Activated T-cell treated with anti-CD3 and anti-CD28 coated beads, Interleukin-2, amount 50 U/mL, for 72 hours (primary cell): Measurements from ENCODE around the gene ABCB7. TPM values are rescaled to one million over a fixed set of nuclear protein-coding genes. Genes with fewer than 3 reads are reported as not detected.
A peak's percentile ranks its signal among the peaks of the same experiment; 100 is the strongest.
"Not testable (repeated sequence)": the region's sequence is repeated elsewhere in the genome, so short reads cannot be mapped to it uniquely, and the experiment has no call there.

Experiments used
- ATAC-seq, 2 donors: fragments of 150-1000 bp; cut with Tn5 transposase; replicated peaks in 1 of 2; 2 replicates each; pipeline ENCODE4 v1.10.0; 2021; ENCODE audit warnings: moderate library complexity in 2 of 2, mild to moderate bottlenecking in 1 of 2
- DNase-seq, 2 donors: peaks; one replicate each; pipeline ENCODE4 v3.0.0; 2021 to 2022; ENCODE audit warnings: mixed read lengths in 1 of 2
- H3K27ac Mint-ChIP-seq: one replicate; pipeline ENCODE4 v1.8.0; 2022; ENCODE audit warnings: mild to moderate bottlenecking, moderate library complexity, mixed read lengths
- H3K27me3 Mint-ChIP-seq: one replicate; pipeline ENCODE4 v1.8.0; 2022; ENCODE audit warnings: low read depth, mixed read lengths
- H3K36me3 Mint-ChIP-seq, 2 donors: one replicate each; pipeline ENCODE4 v1.8.0; 2022; ENCODE audit warnings: mixed read lengths in 2 of 2, mild to moderate bottlenecking in 1 of 2; ENCODE audit not compliant: insufficient read depth in 2 of 2
- H3K4me1 Mint-ChIP-seq: one replicate; pipeline ENCODE4 v1.8.0; 2022; ENCODE audit warnings: low read depth, mixed read lengths
- H3K4me3 Mint-ChIP-seq, 2 donors: one replicate each; pipeline ENCODE4 v1.8.0; 2022; ENCODE audit warnings: mild to moderate bottlenecking in 2 of 2, mixed read lengths in 2 of 2, moderate library complexity in 2 of 2
- H3K9me3 Mint-ChIP-seq, 2 donors: one replicate each; pipeline ENCODE4 v1.8.0; 2022; ENCODE audit warnings: mixed read lengths in 2 of 2
- total RNA-seq, 2 donors: library from RNA; stranded (reverse); gene quantifications; one replicate each; pipeline ENCODE4 v1.2.3, GENCODE V29; 2022

Gene ABCB7
- total RNA-seq, 2 donors from 2014 or later = 44.0 to 53.2 TPM

DNA sequence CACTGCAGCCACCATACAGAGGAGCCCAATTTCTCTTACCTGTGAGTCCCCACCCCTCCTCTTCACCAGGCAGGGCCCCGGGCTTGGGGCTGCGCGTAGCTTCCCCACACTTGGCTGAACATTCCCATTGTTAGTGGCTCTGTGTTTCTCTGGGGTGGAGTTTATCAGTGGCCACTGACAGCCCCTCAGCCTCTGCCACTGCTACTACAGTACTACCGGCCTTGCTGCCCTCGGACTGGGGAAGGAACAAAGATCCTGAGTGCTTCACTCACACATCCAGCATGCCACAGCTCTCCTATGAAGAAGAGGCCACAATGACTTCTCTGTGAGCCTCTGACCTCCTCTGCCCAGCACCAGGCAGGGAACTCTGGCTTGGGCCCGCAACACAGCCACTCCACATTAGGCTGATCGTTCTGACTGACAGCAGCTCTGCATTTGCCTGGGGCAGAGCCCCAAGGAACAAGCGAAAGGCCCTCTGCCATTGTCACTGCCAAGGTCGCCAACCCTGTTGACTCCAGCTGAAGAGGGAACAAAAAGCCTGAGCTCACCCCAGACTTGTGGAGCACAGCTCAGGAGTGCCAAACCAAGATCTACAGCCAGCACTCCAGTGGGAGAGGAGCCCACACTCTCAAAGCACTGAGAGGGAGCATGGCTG lies 24.0 kb downstream of the ABCB7 start:
- Mint-ChIP-seq H3K27me3 (peaks cover 12% of the 10 kb centered on the region), H3K9me3 (peaks cover 3 to 4% of the 10 kb centered on the region in 2 donors), H3K27ac (no peak overlapping the region), H3K4me3 (no peak overlapping the region), H3K4me1 (peaks cover 32% of the 10 kb centered on the region), H3K36me3 (peaks cover 2 to 12% of the 10 kb centered on the region in 2 donors)
- DNase-seq (no peak), ATAC-seq (no peak)

DNA sequence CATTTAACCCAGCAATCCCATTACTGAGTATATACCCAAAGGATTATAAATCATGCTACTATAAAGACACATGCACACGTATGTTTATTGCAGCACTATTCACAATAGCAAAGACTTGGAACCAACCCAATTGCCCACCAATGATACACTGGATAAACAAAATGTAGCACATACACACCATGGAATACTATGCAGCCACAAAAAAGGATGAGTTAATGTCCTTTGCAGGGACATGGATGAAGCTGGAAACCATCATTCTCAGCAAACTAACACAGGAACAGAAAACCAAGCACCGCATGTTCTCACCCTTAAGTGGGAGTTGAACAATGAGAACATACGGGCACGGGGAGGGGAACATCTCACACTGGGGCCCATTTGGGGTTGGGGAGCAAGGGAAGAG lies 27.0 kb downstream of the ABCB7 start:
- H3K36me3 Mint-ChIP-seq, H3K27me3 Mint-ChIP-seq, H3K9me3 Mint-ChIP-seq, H3K4me3 Mint-ChIP-seq, DNase-seq, ATAC-seq, H3K27ac Mint-ChIP-seq: not testable (repeated sequence)
- peaks cover 17% of the 10 kb centered on the region for H3K4me1 Mint-ChIP-seq

DNA sequence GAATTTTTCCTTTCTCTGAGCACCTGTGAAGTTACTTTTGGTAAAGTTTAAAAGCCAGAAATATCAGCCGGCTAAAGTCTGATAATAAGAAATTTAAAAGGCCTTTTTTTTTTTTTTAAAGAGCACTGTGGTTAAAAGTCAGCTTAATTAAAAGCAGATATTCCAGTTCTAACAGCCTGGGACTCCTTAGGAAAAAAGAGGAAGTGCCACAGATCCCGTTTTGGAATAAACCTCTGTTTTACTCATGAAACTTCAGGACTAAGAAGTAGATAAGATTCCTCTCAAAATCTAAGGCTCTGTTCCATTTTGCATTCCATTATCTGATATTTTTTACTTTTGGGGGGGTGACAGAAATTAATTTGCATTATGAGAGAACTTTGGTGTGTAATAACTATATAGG lies 37.8 kb downstream of the ABCB7 start:
- Mint-ChIP-seq H3K36me3 (peaks cover 2 to 3% of the 10 kb centered on the region in 2 donors), H3K4me1 (no peaks in the 10 kb centered on the region), H3K27ac (no peak overlapping the region), H3K9me3 (peaks cover 0 to 2% of the 10 kb centered on the region in 2 donors), H3K4me3 (no peak overlapping the region), H3K27me3 (peaks cover 11% of the 10 kb centered on the region)
- ATAC-seq = no peak
- no peak for DNase-seq

DNA sequence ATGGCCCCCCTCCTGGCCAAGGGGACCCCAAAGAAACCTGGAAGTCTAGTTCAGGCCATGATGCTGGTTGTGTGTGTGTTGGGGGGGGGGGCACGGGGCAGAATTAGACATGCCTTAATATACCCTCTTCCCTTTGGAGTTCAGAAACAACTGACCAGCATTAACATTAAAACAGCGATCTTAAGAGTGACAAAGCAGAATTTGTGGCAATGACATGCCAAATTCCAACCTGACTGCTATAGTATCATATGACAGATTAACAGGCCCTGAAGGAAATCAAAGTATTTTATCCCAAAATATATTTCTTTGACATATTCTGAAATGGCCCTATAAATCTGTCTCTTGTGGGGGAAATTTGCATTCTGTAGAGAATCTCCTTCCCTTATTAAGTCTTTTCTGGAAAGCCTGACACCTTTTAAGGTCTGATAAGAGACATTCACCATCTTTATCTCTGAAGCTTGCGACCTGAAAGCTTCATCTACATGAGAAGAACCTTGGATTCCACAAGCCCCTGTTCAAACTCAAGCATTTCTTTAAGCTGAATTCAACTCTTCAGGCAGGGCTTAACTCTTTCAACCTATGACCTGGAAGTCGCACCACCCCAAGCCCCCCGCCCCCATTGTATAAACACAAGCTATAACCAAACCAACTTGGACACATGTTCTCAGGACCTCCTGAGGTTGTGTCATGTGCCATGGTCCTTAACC lies 40.2 kb downstream of the ABCB7 start:
- Mint-ChIP-seq H3K4me3 (no peak overlapping the region), H3K27me3 (peaks cover 11% of the 10 kb centered on the region), H3K36me3 (peaks cover 0 to 1% of the 10 kb centered on the region in 2 donors), H3K4me1 (no peaks in the 10 kb centered on the region), H3K9me3 (no peaks in the 10 kb centered on the region), H3K27ac (no peak overlapping the region)
- DNase-seq = no peak
- ATAC-seq = no peak

DNA sequence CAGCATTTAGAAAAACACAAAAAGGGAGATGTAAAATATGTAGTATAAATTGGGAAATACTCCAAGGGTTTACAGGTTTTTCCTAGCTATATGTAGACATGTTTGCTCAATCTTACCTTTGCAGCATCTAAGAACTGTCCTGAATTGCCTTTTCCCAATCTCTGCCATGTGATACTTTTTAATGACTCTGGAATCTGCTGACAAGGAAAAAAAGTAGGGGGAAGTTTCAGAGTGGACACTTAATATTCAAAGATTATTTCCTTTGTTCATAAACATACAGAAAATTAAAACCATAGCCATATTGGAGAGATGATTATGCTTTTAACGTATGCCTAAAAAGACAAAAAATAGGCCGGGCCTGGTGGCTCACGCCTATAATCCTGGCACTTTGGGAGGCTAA lies 41.4 kb downstream of the ABCB7 start:
- no peak for ATAC-seq
- peaks cover 0 to 1% of the 10 kb centered on the region in 2 donors for H3K36me3 Mint-ChIP-seq

DNA sequence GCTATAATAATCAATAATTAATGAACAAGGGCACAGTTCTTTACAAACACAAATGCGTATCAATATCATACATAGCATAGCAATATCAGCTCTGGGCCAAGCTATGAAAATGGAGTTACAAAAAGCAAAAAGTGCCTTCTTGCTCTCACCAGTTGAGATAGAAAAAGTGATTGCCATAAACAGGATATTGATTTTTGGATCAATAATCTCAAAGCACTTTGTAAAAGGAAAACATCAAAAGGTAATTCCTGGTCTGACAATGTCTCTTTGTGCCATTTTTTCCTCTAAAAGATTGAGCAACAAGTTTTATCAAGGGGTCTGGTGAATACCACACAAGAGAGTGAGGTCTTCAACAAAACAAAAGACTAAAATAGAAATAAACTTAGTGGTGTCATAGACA lies 42.4 kb downstream of the ABCB7 start:
- Mint-ChIP-seq H3K27me3 (peaks cover 9% of the 10 kb centered on the region), H3K36me3 (no peaks in the 10 kb centered on the region), H3K4me3 (no peak overlapping the region), H3K9me3 (no peaks in the 10 kb centered on the region), H3K4me1 (no peaks in the 10 kb centered on the region), H3K27ac (no peak overlapping the region)
- no peak for ATAC-seq
- no peak for DNase-seq

More for the DNA sequence above, 41.4 kb downstream of the ABCB7 start:
- H3K4me1 Mint-ChIP-seq = no peaks in the 10 kb centered on the region
- H3K27me3 Mint-ChIP-seq = peaks cover 11% of the 10 kb centered on the region
- no peak overlapping the region for H3K4me3 Mint-ChIP-seq
- no peak for DNase-seq
- no peaks in the 10 kb centered on the region for H3K9me3 Mint-ChIP-seq
- no peak overlapping the region for H3K27ac Mint-ChIP-seq

DNA sequence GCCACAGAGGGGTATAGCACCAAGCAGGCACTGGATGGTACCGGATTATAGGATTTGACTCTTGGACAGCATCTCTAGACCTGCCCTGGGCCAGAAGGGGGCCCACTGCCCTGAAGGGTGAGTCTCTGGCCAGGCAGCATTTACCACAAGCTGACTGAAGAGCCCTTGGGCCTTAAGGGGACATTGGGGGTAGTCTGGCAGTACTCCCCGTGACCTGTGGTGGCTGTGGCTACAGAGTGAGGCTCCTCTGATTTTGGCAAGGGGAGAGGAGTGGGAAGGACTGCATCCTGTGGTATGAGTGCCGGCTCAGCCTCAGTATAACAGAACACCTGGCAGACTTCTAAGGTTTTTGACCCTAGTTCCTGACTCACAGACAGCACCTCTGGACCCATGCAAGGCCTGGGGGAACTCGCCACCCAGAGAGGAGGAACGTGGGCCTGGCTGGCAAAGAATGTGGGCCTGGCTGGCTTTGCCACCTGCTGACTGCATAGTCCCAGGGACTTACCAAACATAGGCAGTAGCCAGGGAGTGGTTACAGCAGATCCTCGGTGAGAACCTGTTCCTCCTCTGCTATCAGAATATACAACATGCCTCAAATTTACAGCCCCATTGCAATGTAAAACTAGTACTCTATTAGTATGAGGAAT lies 48.1 kb downstream of the ABCB7 start:
- Mint-ChIP-seq H3K4me1 (peaks cover 7% of the 10 kb centered on the region), H3K27me3 (peaks cover 15% of the 10 kb centered on the region), H3K4me3 (no peak overlapping the region), H3K9me3 (peaks cover 0 to 1% of the 10 kb centered on the region in 2 donors), H3K36me3 (peaks cover 0 to 12% of the 10 kb centered on the region in 2 donors), H3K27ac (no peak overlapping the region)
- no peak for DNase-seq
- no peak for ATAC-seq

DNA sequence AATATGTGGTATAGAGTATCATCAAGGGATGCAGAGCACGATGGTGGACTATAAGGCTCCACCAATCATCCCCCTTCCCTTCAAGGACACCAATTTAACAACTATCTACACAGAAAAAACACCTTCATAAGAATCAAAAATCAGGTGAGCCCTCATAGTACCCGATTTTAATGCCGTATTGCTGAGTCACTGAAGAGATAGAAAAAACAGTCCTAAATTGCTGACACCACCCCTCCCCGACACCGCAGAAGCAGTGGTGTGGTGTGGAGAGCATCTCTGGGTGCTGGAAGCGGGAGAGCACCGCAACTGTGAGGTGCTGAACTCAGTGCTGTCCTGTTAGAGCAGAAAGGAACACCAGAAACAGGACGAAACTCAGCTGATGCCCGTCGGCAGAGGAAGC lies 49.3 kb downstream of the ABCB7 start:
- peaks cover 0 to 1% of the 10 kb centered on the region in 2 donors for H3K9me3 Mint-ChIP-seq
- no peak overlapping the region for H3K4me3 Mint-ChIP-seq
- H3K36me3 Mint-ChIP-seq = peaks cover 0 to 14% of the 10 kb centered on the region in 2 donors
- H3K27me3 Mint-ChIP-seq = peaks cover 21% of the 10 kb centered on the region
- no peak overlapping the region for H3K27ac Mint-ChIP-seq
- H3K4me1 Mint-ChIP-seq = peaks cover 7% of the 10 kb centered on the region
- DNase-seq = no peak
- no peak for ATAC-seq

DNA sequence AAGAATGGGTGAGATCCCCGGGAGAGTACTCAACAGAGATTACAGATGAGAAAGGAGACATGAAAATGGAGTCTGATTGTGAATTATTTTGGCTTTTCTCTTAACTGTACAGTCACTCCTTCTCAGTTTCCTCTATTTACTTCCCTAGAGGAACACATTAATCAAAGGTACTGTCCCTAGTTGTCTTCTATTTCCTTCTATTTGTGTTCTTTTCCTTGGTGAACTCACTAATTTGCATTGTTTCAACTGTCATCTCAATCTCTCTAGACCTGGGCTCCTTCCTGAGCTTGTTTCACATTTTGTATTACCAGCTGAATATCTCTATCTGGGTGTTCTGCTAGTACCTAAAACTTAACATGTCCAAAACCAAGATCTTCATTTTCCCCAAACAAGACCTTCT lies 59.8 kb downstream of the ABCB7 start:
- peaks cover 13% of the 10 kb centered on the region for H3K4me1 Mint-ChIP-seq
- no peak overlapping the region for H3K4me3 Mint-ChIP-seq
- no peaks in the 10 kb centered on the region for H3K9me3 Mint-ChIP-seq
- peak overlapping the region; percentile 33 for H3K27ac Mint-ChIP-seq
- no peak for DNase-seq
- ATAC-seq = no peak
- H3K36me3 Mint-ChIP-seq = peaks cover 3 to 6% of the 10 kb centered on the region in 2 donors
- peaks cover 13% of the 10 kb centered on the region for H3K27me3 Mint-ChIP-seq

DNA sequence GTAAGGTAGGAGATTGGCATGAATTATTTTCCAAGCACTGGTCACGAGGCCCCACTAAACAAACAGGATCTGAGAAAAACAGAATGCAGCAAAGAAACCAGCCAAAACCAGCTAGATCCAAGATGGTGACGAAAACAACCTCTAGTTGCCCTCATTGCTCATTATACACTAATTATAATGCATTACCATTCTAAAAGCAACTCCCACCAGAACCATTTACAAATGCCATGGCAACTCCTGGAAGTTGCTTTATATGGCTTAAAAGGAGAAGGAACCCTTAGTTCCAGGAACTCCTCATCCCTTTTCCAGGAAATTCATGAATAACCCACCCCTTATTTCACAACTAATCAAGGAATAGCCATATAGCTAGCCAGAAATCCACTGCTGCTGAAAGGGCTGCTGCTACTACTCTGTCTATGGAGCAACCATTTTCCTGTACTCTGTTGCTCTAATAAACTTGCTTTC lies 69.3 kb downstream of the ABCB7 start:
- H3K27ac Mint-ChIP-seq = no peak overlapping the region
- no peak for ATAC-seq
- no peaks in the 10 kb centered on the region for H3K4me1 Mint-ChIP-seq
- peaks cover 11% of the 10 kb centered on the region for H3K27me3 Mint-ChIP-seq
- no peak overlapping the region for H3K4me3 Mint-ChIP-seq
- no peaks in the 10 kb centered on the region for H3K9me3 Mint-ChIP-seq
- no peak for DNase-seq
- peaks cover 0 to 3% of the 10 kb centered on the region in 2 donors for H3K36me3 Mint-ChIP-seq

DNA sequence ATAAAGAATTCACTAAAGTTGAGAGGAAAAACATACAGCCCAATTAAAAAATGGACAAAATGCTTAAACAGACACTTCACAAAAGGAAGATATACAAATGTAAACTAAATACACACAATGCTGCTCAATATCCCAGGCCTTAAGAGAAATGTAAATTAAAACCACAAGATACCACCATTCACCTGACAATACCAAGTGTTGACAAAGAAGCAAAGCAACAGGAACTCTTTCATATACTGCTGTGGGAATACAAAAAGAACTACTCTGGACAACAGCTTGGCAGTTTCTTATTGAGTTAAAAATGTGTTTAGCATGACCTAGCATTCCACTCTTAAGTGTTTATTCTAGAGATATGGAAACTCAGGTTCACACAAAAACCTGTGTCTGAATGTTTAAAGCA lies 71.3 kb downstream of the ABCB7 start:
- H3K27ac Mint-ChIP-seq = no peak overlapping the region
- H3K4me3 Mint-ChIP-seq = no peak overlapping the region

DNA sequence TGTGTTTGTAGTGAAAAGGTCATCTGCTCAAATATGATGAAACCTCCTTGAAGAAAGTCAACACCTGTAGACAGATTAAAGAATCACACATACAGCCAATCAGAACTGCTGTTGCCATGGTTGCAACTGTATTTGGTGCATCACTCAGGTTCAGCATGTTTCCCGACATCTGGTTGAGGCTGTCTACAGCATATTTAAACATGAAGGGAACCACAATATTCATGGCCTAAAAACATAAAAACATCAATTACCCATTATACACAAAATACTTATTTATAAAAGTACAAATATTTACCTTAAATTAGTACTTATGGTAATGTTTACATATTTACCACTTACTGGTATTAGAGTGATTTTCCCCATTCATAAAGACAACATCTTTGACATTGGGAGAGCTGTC lies 79.7 kb downstream of the ABCB7 start:
- ATAC-seq (no peak), DNase-seq (no peak)
- Mint-ChIP-seq H3K4me1 (no peaks in the 10 kb centered on the region), H3K27ac (no peak overlapping the region), H3K9me3 (no peaks in the 10 kb centered on the region), H3K27me3 (peaks cover 13% of the 10 kb centered on the region), H3K4me3 (no peak overlapping the region), H3K36me3 (peaks cover 0 to 7% of the 10 kb centered on the region in 2 donors)

More for the DNA sequence above, 71.3 kb downstream of the ABCB7 start:
- Mint-ChIP-seq H3K9me3 (no peaks in the 10 kb centered on the region), H3K4me1 (no peaks in the 10 kb centered on the region), H3K27me3 (peaks cover 11% of the 10 kb centered on the region), H3K36me3 (peaks cover 0 to 6% of the 10 kb centered on the region in 2 donors)
- DNase-seq (no peak), ATAC-seq (no peak)

DNA sequence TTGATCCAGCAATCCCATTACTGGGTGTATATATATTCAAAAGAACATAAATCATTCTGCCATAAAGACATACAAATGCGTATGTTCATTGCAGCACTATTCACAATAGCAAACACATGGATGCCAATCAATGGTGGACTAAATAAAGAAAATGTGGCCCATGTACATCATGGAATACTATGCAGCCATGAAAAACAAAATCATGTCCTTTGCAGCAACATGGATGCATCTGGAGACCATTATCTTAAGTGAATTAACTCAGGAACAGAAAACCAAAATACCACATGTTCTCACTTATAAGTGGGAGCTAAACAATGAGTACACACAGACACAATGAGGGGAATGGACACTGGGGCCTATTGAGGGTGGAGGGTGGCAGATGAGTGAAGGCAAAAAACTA lies 81.6 kb downstream of the ABCB7 start:
- peaks cover 0 to 4% of the 10 kb centered on the region in 2 donors for H3K36me3 Mint-ChIP-seq
- no peak overlapping the region for H3K27ac Mint-ChIP-seq
- no peak overlapping the region for H3K4me3 Mint-ChIP-seq
- ATAC-seq = no peak
- no peaks in the 10 kb centered on the region for H3K9me3 Mint-ChIP-seq
- peaks cover 20% of the 10 kb centered on the region for H3K27me3 Mint-ChIP-seq
- H3K4me1 Mint-ChIP-seq = no peaks in the 10 kb centered on the region
- DNase-seq = no peak
